ENCODE data around the gene SAMD1.

The SAMD1 gene

DNA sequence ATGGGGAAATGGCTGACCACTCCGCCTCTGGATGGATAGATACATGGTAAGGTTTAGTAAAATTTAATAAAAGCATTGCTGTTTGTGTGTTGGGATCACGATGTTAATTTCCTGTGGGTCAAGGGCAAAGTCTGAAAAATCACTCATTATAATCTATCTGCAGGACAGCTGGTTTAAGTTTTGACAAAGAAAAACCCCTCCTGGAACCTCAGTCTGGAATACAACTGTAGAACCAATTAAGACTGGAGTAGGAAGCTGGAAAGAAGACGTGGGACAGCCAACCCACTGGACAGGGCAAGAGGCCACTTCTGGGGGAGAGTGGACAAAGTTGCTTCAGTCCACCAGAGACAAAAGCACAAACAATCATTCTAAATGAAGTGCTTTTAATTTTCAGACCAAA is 28.6 kb upstream of the SAMD1 start:
- Histone ChIP-seq H3K27me3 (ENCODE audit: control insufficient read depth in 3 of 3, insufficient read depth in 3 of 3, low read depth in 1 of 3, low read length in 3 of 3) (no peaks in the 10 kb centered on the region), H3K4me1 (ENCODE audit: control insufficient read depth in 2 of 2, insufficient read depth in 1 of 2, low read depth in 1 of 2, low read length in 2 of 2) (peaks cover 12 to 25% of the 10 kb centered on the region in 2 donors), H2BK120ac (ENCODE audit: low read depth, low read length) (no peak overlapping the region), H3K27ac (replicated peaks; ENCODE audit: low read length) (peak overlapping the region; percentile 95), H2AFZ (ENCODE audit: low read length) (no peak overlapping the region), H2AK5ac (ENCODE audit: low read depth, low read length) (no peak overlapping the region), H3K79me1 (ENCODE audit: low read depth, low read length) (no peaks in the 10 kb centered on the region), H3K4me2 (ENCODE audit: insufficient read depth, low read length, poor library complexity, severe bottlenecking) (no peak overlapping the region), H2BK12ac (ENCODE audit: low read length) (no peak overlapping the region), H4K91ac (ENCODE audit: low read depth, low read length, poor library complexity) (no peak overlapping the region), H3K9ac (ENCODE audit: low read depth, low read length, poor library complexity) (peak overlapping the region; percentile 92), H3K4ac (ENCODE audit: low read length) (no peak overlapping the region), H3K14ac (ENCODE audit: low read length) (no peak overlapping the region), H2BK15ac (ENCODE audit: low read length) (no peak overlapping the region), H2BK5ac (ENCODE audit: low read length) (no peak overlapping the region), H3K9me3 (replicated peaks in 1 of 2; ENCODE audit: control insufficient read depth in 2 of 2, insufficient read depth in 1 of 2, low read depth in 1 of 2, low read length in 2 of 2) (no peaks in the 10 kb centered on the region), H3K4me3 (ENCODE audit: low read length in 2 of 2) (peak overlapping the region in 1 of 2 donors; percentile 82), H3K18ac (ENCODE audit: low read length) (no peak overlapping the region), H3K36me3 (replicated peaks in 1 of 2; ENCODE audit: control insufficient read depth in 2 of 2, insufficient read depth in 2 of 2, low read length in 2 of 2) (peaks cover 12 to 41% of the 10 kb centered on the region in 2 donors), H4K8ac (ENCODE audit: low read depth, low read length) (no peak overlapping the region), H3K23ac (ENCODE audit: low read depth, low read length, poor library complexity) (no peak overlapping the region)
- no peak for DNase-seq (ENCODE audit: low spot score)
- WGBS, 2 donors (ENCODE audit: extremely low coverage in 2 of 2, insufficient read length in 2 of 2, insufficient replicate concordance in 1 of 2), result no CpG with 5 or more reads among the region's 3 CpGs

DNA sequence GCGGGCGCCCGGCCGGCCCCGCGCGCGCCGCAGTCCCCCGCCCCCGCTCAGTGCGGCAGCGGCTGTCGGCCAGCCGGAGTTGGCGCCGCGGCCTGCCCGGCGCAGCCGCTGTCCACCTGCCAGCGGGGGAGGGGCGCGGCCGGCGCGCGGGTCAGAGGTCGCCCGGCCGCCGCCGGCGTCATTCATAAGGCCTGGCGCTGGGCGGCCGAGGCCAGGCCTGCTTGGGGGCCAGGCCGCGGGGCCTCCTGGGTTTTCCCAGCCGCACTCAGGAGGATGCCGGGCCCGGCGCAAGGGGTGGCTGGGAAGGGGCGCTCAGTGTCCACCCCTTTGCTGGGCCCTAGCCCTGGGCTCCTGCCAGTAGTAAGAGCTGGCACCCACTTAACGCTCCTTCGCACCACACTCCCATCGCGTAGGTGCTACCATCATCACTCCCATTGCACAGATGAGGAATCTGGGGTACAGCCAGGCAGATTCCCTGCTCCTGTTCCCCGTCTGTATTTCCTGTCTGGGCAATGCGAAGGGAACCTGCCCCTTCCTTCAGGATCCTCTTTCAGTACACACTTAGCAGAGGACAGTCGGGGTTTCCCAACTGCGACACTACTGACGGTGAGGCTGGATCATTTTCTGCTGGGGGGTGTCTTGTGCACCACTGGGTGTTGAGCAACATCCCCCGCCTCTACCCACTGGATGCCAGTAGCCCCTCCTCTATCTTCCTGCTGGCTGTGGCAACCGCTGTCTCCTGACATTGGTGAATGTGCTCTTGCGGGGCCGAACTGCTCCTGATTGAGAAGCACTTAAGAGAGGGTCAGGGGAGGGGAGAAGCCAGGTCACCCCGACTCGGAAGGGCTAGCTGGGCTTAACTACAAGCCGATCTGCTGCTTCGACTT is 27.9 kb upstream of the SAMD1 start:
- H3K27me3 ChIP-seq (ENCODE audit: control insufficient read depth in 3 of 3, insufficient read depth in 3 of 3, low read depth in 1 of 3, low read length in 3 of 3), result no peaks in the 10 kb centered on the region
- H3K4ac ChIP-seq (ENCODE audit: low read length), result peak overlapping the region; percentile 81
- peak overlapping the region; percentile 83 for H3K23ac ChIP-seq (ENCODE audit: low read depth, low read length, poor library complexity)
- H3K36me3 ChIP-seq (replicated peaks in 1 of 2; ENCODE audit: control insufficient read depth in 2 of 2, insufficient read depth in 2 of 2, low read length in 2 of 2), result peaks cover 10 to 37% of the 10 kb centered on the region in 2 donors
- H2AK5ac ChIP-seq (ENCODE audit: low read depth, low read length), result peak overlapping the region; percentile 99
- H3K18ac ChIP-seq (ENCODE audit: low read length), result peak overlapping the region; percentile 95
- peaks cover 12 to 28% of the 10 kb centered on the region in 2 donors for H3K4me1 ChIP-seq (ENCODE audit: control insufficient read depth in 2 of 2, insufficient read depth in 1 of 2, low read depth in 1 of 2, low read length in 2 of 2)
- H4K8ac ChIP-seq (ENCODE audit: low read depth, low read length), result peak overlapping the region; percentile 89
- H3K4me3 ChIP-seq (ENCODE audit: low read length in 2 of 2), result peak overlapping the region; percentile 82
- H3K9ac ChIP-seq (ENCODE audit: low read depth, low read length, poor library complexity), result peak overlapping the region; percentile 92
- peak overlapping the region; percentile 95 for H3K27ac ChIP-seq (replicated peaks; ENCODE audit: low read length)
- H2BK5ac ChIP-seq (ENCODE audit: low read length), result peak overlapping the region; percentile 94
- peak overlapping the region; percentile 92 for H2AFZ ChIP-seq (ENCODE audit: low read length)
- peak overlapping the region; percentile 92 for H3K4me2 ChIP-seq (ENCODE audit: insufficient read depth, low read length, poor library complexity, severe bottlenecking)
- peak overlapping the region; percentile 39 for H2BK120ac ChIP-seq (ENCODE audit: low read depth, low read length)
- DNase-seq (ENCODE audit: low spot score), result peak; percentile 81
- peak overlapping the region; percentile 30 for H2BK12ac ChIP-seq (ENCODE audit: low read length)
- no peaks in the 10 kb centered on the region for H3K9me3 ChIP-seq (replicated peaks in 1 of 2; ENCODE audit: control insufficient read depth in 2 of 2, insufficient read depth in 1 of 2, low read depth in 1 of 2, low read length in 2 of 2)
- H3K14ac ChIP-seq (ENCODE audit: low read length), result peak overlapping the region; percentile 90
- peak overlapping the region; percentile 56 for H4K91ac ChIP-seq (ENCODE audit: low read depth, low read length, poor library complexity)
- H3K79me1 ChIP-seq (ENCODE audit: low read depth, low read length), result no peaks in the 10 kb centered on the region
- no CpG with 5 or more reads among the region's 61 CpGs for WGBS, 2 donors (ENCODE audit: extremely low coverage in 2 of 2, insufficient read length in 2 of 2, insufficient replicate concordance in 1 of 2)
- no peak overlapping the region for H2BK15ac ChIP-seq (ENCODE audit: low read length)

DNA sequence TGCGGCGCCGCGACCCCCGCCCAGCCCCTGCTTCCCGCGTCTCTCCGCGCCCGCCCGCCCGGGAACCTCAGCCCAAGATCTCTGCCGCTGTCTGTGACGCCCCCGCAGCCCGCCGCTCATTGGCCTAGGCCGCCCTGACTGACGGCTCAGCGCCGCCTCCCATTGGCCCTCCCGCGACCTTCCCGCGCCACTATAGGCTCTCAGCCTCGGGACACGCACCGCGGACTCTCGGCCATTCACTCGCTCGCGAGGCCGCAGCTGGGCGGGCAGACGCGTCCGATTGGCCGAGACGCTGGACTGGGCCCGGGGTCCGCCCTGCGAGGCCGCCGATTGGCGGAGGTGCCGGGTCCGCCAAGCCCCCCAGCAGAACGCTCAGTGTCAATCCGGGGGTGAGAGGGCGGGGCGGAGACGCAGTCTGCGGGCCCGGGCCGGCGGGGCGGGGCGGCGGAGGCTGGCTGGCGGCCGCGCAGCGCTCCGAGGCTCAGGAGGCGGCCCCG is 27.2 kb upstream of the SAMD1 start, which contains the start of gene PRKACA:
TSS of gene PRKACA (minus strand) at position 95 of the 497 bp plus-strand sequence. CDS start 215 bp downstream, outside the sequence.
- Histone ChIP-seq H2BK120ac (ENCODE audit: low read depth, low read length) (peak within 1 kb of the TSS; percentile 39), H3K9me3 (replicated peaks in 1 of 2; ENCODE audit: control insufficient read depth in 2 of 2, insufficient read depth in 1 of 2, low read depth in 1 of 2, low read length in 2 of 2) (no peaks in the 10 kb centered on the region), H2BK5ac (ENCODE audit: low read length) (peak within 1 kb of the TSS; percentile 94), H4K8ac (ENCODE audit: low read depth, low read length) (peak within 1 kb of the TSS; percentile 89), H3K36me3 (replicated peaks in 1 of 2; ENCODE audit: control insufficient read depth in 2 of 2, insufficient read depth in 2 of 2, low read length in 2 of 2) (peaks cover 7 to 33% of the 10 kb centered on the region in 2 donors), H3K14ac (ENCODE audit: low read length) (peak within 1 kb of the TSS; percentile 90), H3K79me1 (ENCODE audit: low read depth, low read length) (no peaks in the 10 kb centered on the region), H3K23ac (ENCODE audit: low read depth, low read length, poor library complexity) (peak within 1 kb of the TSS; percentile 83), H3K27me3 (ENCODE audit: control insufficient read depth in 3 of 3, insufficient read depth in 3 of 3, low read depth in 1 of 3, low read length in 3 of 3) (no peaks in the 10 kb centered on the region), H2BK12ac (ENCODE audit: low read length) (peak within 1 kb of the TSS; percentile 30), H3K27ac (replicated peaks; ENCODE audit: low read length) (peak within 1 kb of the TSS; percentile 95), H3K4me1 (ENCODE audit: control insufficient read depth in 2 of 2, insufficient read depth in 1 of 2, low read depth in 1 of 2, low read length in 2 of 2) (peaks cover 12 to 35% of the 10 kb centered on the region in 2 donors), H3K4me3 (ENCODE audit: low read length in 2 of 2) (peak within 1 kb of the TSS; percentile 82 to 91), H3K4me2 (ENCODE audit: insufficient read depth, low read length, poor library complexity, severe bottlenecking) (peak within 1 kb of the TSS; percentile 92), H3K18ac (ENCODE audit: low read length) (peak within 1 kb of the TSS; percentile 95), H2BK15ac (ENCODE audit: low read length) (no peak within 1 kb of the TSS), H3K4ac (ENCODE audit: low read length) (peak within 1 kb of the TSS; percentile 81), H3K9ac (ENCODE audit: low read depth, low read length, poor library complexity) (peak within 1 kb of the TSS; percentile 93), H2AFZ (ENCODE audit: low read length) (peak within 1 kb of the TSS; percentile 92), H2AK5ac (ENCODE audit: low read depth, low read length) (peak within 1 kb of the TSS; percentile 99), H4K91ac (ENCODE audit: low read depth, low read length, poor library complexity) (peak within 1 kb of the TSS; percentile 56)
- peak; percentile 99 for DNase-seq (ENCODE audit: low spot score)
- no CpG with 5 or more reads among the region's 67 CpGs for WGBS, 2 donors (ENCODE audit: extremely low coverage in 2 of 2, insufficient read length in 2 of 2, insufficient replicate concordance in 1 of 2)
